GM12891 (cell line): Measurements from ENCODE around the gene ACTA2.

Experiments
- DNase-seq: peaks from one replicate; pipeline ENCODE4 v3.0.0; 2011; ENCODE audit warnings: low spot score; ENCODE audit not compliant: insufficient read length
- FAIRE-seq: peaks from 2 replicates; lab custom pipeline; 2011; peaks lifted over from hg19 to GRCh38; lab: Jason Lieb, UNC
- PAX5 ChIP-seq: IDR thresholded peaks from 2 replicates; pipeline ENCODE4 v1.6.1; 2011; ENCODE audit warnings: low read length, moderate library complexity, mild to moderate bottlenecking; ENCODE audit not compliant: insufficient read depth, severe bottlenecking
- POLR2A ChIP-seq: IDR thresholded peaks from 2 replicates; pipeline ENCODE4 v1.6.1; 2011; ENCODE audit warnings: low read depth, low read length, control low read depth
- POLR2AphosphoS5 ChIP-seq: IDR thresholded peaks from 2 replicates; pipeline ENCODE4 v1.6.1; 2011; ENCODE audit warnings: low read depth, low read length, control low read depth
- POU2F2 ChIP-seq: IDR thresholded peaks from 2 replicates; pipeline ENCODE4 v1.6.1; 2011; ENCODE audit warnings: low read depth, mild to moderate bottlenecking, control low read depth, low read length, moderate library complexity
- SPI1 ChIP-seq: IDR thresholded peaks from 2 replicates; pipeline ENCODE4 v1.6.1; 2011; ENCODE audit warnings: low read depth, low read length, control low read depth
- TAF1 ChIP-seq: IDR thresholded peaks from 2 replicates; pipeline ENCODE4 v1.6.1; 2011; ENCODE audit warnings: low read depth, low read length, control low read depth

The ACTA2 gene

GRCh38 chr10:88913788-88914187 lies 38.8 kb downstream of the ACTA2 start:
- DNase-seq (no peak), FAIRE-seq (no peak)
- TF ChIP-seq POLR2A (no peak), POLR2AphosphoS5 (no peak), TAF1 (no peak), PAX5 (no peak), SPI1 (no peak), POU2F2 (no peak)

- FAIRE-seq (peak; percentile 20), DNase-seq (no peak)
- TF ChIP-seq PAX5 (no peak), TAF1 (no peak), SPI1 (no peak), POU2F2 (no peak), POLR2A (no peak), POLR2AphosphoS5 (no peak)
Observed at GRCh38 chr10:88913127-88913526, 39.4 kb downstream of the ACTA2 start.

GRCh38 chr10:88911851-88912250 lies 40.7 kb downstream of the ACTA2 start:
- TF ChIP-seq POLR2AphosphoS5 (no peak), POLR2A (no peak), TAF1 (no peak), SPI1 (no peak), PAX5 (no peak), POU2F2 (no peak)
- DNase-seq (no peak), FAIRE-seq (no peak)

- FAIRE-seq (peak; percentile 68), DNase-seq (no peak)
- TF ChIP-seq POU2F2 (no peak), POLR2A (no peak), PAX5 (no peak), TAF1 (no peak), SPI1 (no peak), POLR2AphosphoS5 (no peak)
Observed at GRCh38 chr10:88911116-88911515, 41.5 kb downstream of the ACTA2 start.

GRCh38 chr10:88908194-88908593 lies 44.4 kb downstream of the ACTA2 start:
- DNase-seq (no peak), FAIRE-seq (no peak)
- TF ChIP-seq POLR2AphosphoS5 (no peak), PAX5 (no peak), TAF1 (no peak), POLR2A (no peak), POU2F2 (no peak), SPI1 (no peak)

- TF ChIP-seq POU2F2 (no peak), POLR2A (no peak), PAX5 (no peak), POLR2AphosphoS5 (no peak), TAF1 (no peak), SPI1 (no peak)
- DNase-seq (no peak), FAIRE-seq (no peak)
Observed at GRCh38 chr10:88906921-88907320, 45.7 kb downstream of the ACTA2 start.

- FAIRE-seq (peak; percentile 13), DNase-seq (no peak)
- TF ChIP-seq PAX5 (no peak), SPI1 (no peak), TAF1 (no peak), POLR2AphosphoS5 (no peak), POU2F2 (no peak), POLR2A (no peak)
Observed at GRCh38 chr10:88903715-88904114, 48.9 kb downstream of the ACTA2 start.

GRCh38 chr10:88901984-88902789 lies 50.4 kb downstream of the ACTA2 start:
- TF ChIP-seq SPI1 (no peak), POLR2AphosphoS5 (no peak), POU2F2 (no peak), PAX5 (no peak), POLR2A (no peak), TAF1 (no peak)
- FAIRE-seq (peak; percentile 92), DNase-seq (no peak)

GRCh38 chr10:88901206-88901983 lies 51.2 kb downstream of the ACTA2 start:
- FAIRE-seq (no peak), DNase-seq (no peak)
- TF ChIP-seq POLR2AphosphoS5 (no peak), SPI1 (peak; percentile 97)
